ENCODE results near the gene RPL31.

RPL31 gene

DNA sequence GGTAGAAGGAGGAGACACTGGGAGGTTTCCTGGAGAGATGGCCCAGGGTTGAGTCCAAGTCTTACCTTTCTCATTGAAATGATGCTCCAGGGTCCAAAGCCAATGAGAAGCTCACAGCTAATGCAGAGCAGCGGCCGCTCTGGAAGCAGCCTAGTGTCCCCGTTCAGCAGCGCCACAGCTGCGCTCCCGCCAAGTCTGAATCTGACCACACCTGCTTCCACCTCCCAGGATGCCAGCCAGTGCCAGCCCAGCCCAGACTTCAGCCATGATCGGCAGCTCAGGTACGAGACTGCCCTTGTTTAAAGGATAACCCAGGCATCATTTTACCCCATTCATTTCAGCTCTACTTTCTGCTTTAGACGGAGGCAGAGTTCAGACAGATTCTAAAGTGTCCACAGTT, 11.9 kb upstream of the RPL31 start:
- Histone ChIP-seq H3F3A (ENCODE audit: control insufficient read depth, insufficient read depth) (no peaks in the 10 kb centered on the region), H3K36me3 (ENCODE audit: control insufficient read depth, low read length) (no peaks in the 10 kb centered on the region), H3K4me1 (ENCODE audit: control insufficient read depth, low read length) (no peaks in the 10 kb centered on the region), H3K4me2 (ENCODE audit: low read length) (no peak overlapping the region), H3K27me3 (ENCODE audit: control insufficient read depth, low read length) (no peaks in the 10 kb centered on the region), H3K79me2 (ENCODE audit: control insufficient read depth, low read length) (no peaks in the 10 kb centered on the region), H3K9me2 (replicated peaks; ENCODE audit: control insufficient read depth, low read length) (no peaks in the 10 kb centered on the region), H3K4me3 (ENCODE audit: low read length) (no peak overlapping the region), H3K9me3 (ENCODE audit: control insufficient read depth, insufficient read depth, low read length) (no peaks in the 10 kb centered on the region), H4K20me1 (ENCODE audit: control insufficient read depth, insufficient read depth, low read depth, low read length) (peaks cover 1% of the 10 kb centered on the region; the same call in 1 of the 2 replicates), H3K27ac (ENCODE audit: low read depth, low read length) (no peak overlapping the region)
- TF ChIP-seq EZH2phosphoT487 (IDR thresholded peaks at IDR 0.05; ENCODE audit: borderline replicate concordance, low read length), result no peak
- TF ChIP-seq, protein P1, sequence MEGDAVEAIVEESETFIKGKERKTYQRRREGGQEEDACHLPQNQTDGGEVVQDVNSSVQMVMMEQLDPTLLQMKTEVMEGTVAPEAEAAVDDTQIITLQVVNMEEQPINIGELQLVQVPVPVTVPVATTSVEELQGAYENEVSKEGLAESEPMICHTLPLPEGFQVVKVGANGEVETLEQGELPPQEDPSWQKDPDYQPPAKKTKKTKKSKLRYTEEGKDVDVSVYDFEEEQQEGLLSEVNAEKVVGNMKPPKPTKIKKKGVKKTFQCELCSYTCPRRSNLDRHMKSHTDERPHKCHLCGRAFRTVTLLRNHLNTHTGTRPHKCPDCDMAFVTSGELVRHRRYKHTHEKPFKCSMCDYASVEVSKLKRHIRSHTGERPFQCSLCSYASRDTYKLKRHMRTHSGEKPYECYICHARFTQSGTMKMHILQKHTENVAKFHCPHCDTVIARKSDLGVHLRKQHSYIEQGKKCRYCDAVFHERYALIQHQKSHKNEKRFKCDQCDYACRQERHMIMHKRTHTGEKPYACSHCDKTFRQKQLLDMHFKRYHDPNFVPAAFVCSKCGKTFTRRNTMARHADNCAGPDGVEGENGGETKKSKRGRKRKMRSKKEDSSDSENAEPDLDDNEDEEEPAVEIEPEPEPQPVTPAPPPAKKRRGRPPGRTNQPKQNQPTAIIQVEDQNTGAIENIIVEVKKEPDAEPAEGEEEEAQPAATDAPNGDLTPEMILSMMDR (IDR thresholded peaks at IDR 0.05; ENCODE audit: low read depth, low read length, poor library complexity, severe bottlenecking), result no peak

DNA sequence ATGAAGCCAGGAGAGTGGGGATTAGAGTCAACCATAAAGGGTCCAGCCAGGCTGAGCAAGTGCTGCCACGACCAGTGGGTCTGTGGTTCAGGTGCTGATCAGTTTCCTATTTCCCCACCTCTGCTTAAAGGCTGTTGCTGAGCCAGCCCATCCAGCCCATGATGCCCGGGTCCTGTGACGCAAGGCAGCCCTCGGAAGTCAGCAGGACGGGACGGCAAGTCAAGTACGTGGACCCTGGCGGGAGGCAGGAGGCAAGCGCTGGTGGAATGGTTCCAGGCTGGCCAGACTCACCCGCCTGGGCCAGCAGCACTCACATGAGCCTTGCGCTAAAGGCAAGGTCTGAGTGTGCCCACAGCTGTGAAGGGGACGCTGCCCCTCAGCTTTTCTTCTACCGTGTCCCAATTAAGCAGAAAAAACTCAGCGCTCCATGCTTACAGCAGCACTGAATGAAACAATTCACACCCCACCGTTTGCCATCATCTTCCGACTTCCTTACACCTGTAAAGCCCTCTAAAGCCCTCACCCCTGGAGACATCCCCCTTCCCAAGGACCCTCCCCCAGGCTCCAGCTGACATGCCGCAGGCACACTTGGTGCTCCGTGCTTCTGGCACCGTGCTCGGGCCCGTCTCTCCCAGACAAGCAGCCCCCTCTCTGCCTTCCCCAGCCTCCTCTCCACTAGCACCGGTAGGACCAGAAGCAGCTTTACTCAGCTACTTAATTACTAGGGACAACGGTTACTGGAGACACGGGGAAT, 11.3 kb upstream of the RPL31 start:
- H3K27ac ChIP-seq (ENCODE audit: low read depth, low read length), result no peak overlapping the region

DNA sequence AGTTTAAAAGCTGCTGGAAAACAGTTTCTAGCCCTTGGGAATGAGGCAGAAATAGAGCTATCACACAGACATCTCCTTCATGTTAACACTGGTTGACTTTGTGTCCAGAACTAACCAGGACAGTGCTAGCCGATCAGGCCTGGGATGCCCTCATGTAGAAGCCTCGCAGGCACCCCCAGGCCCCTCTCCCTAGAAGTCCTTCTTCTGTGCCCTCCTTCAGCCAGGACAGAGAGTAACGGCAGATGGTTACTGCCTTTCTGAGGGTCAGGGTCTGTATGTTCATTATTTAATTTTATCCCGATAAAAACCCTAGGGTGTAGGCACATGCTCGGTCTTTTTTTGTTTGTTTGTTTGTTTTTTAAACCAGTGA, 10.7 kb upstream of the RPL31 start:
- no peaks in the 10 kb centered on the region for H3K36me3 ChIP-seq (ENCODE audit: control insufficient read depth, low read length)
- no peak overlapping the region for H3K4me3 ChIP-seq (ENCODE audit: low read length)
- no peaks in the 10 kb centered on the region for H3K27me3 ChIP-seq (ENCODE audit: control insufficient read depth, low read length)
- H3F3A ChIP-seq (ENCODE audit: control insufficient read depth, insufficient read depth), result no peaks in the 10 kb centered on the region
- no peak overlapping the region for H3K4me2 ChIP-seq (ENCODE audit: low read length)
- no peaks in the 10 kb centered on the region for H3K9me3 ChIP-seq (ENCODE audit: control insufficient read depth, insufficient read depth, low read length)
- TF ChIP-seq EZH2phosphoT487 (IDR thresholded peaks at IDR 0.05; ENCODE audit: borderline replicate concordance, low read length), result no peak
- TF ChIP-seq, protein P1 (IDR thresholded peaks at IDR 0.05; ENCODE audit: low read depth, low read length, poor library complexity, severe bottlenecking), result no peak
- no peaks in the 10 kb centered on the region for H3K79me2 ChIP-seq (ENCODE audit: control insufficient read depth, low read length)
- no peak overlapping the region for H3K27ac ChIP-seq (ENCODE audit: low read depth, low read length)
- no peaks in the 10 kb centered on the region for H3K4me1 ChIP-seq (ENCODE audit: control insufficient read depth, low read length)
- no peaks in the 10 kb centered on the region for H3K9me2 ChIP-seq (replicated peaks; ENCODE audit: control insufficient read depth, low read length)
- no peaks in the 10 kb centered on the region for H4K20me1 ChIP-seq (ENCODE audit: control insufficient read depth, insufficient read depth, low read depth, low read length)

More for the DNA sequence above, 11.3 kb upstream of the RPL31 start:
- no peaks in the 10 kb centered on the region for H3K79me2 ChIP-seq (ENCODE audit: control insufficient read depth, low read length)
- no peaks in the 10 kb centered on the region for H3K9me2 ChIP-seq (replicated peaks; ENCODE audit: control insufficient read depth, low read length)
- no peaks in the 10 kb centered on the region for H3K4me1 ChIP-seq (ENCODE audit: control insufficient read depth, low read length)
- H3F3A ChIP-seq (ENCODE audit: control insufficient read depth, insufficient read depth), result no peaks in the 10 kb centered on the region
- H3K27me3 ChIP-seq (ENCODE audit: control insufficient read depth, low read length), result no peaks in the 10 kb centered on the region
- H3K4me2 ChIP-seq (ENCODE audit: low read length), result no peak overlapping the region
- H3K36me3 ChIP-seq (ENCODE audit: control insufficient read depth, low read length), result no peaks in the 10 kb centered on the region
- no peak for TF ChIP-seq EZH2phosphoT487 (IDR thresholded peaks at IDR 0.05; ENCODE audit: borderline replicate concordance, low read length)
- TF ChIP-seq, protein P1 (IDR thresholded peaks at IDR 0.05; ENCODE audit: low read depth, low read length, poor library complexity, severe bottlenecking), result no peak
- H3K4me3 ChIP-seq (ENCODE audit: low read length), result no peak overlapping the region
- H3K9me3 ChIP-seq (ENCODE audit: control insufficient read depth, insufficient read depth, low read length), result no peaks in the 10 kb centered on the region
- H4K20me1 ChIP-seq (ENCODE audit: control insufficient read depth, insufficient read depth, low read depth, low read length), result no peaks in the 10 kb centered on the region

All from DOHH2 (cell line).